ENCODE data around the gene SRSF10. TPM values are rescaled to one million over a fixed set of nuclear protein-coding genes. Genes with fewer than 3 reads are reported as not detected.

Gene SRSF10
- total RNA-seq (2021; fragmentation: NEBNext Ultra II Directional; extraction: Animal tissue kit (Norgen Biotek cat#: 25700)) (194 TPM in 2 replicates), polyA plus RNA-seq (2011; rRNA removed) (155 and 164 TPM in 2 replicates), polyA minus RNA-seq (2011; rRNA and poly(A)+ RNA removed) (134 and 159 TPM in 2 replicates)
- polyA plus RNA-seq (2011; cell fraction: cytosol; rRNA removed), result 199 TPM
- polyA plus RNA-seq (2011; cell fraction: nucleus; rRNA removed), result 110 TPM
- 121 to 182 TPM (median 137 TPM) in 4 replicates for polyA plus RNA-seq (2012, experiment 1 of 2)
- 18.2 TPM for polyA plus RNA-seq (2012, experiment 2 of 2)
- polyA plus RNA-seq (2013, experiment 1 of 2), result 130 TPM
- polyA plus RNA-seq (2013, experiment 2 of 2), result 120 TPM
- 126 TPM for polyA minus RNA-seq (2011; cell fraction: cytosol; rRNA and poly(A)+ RNA removed)
- 255 TPM for polyA minus RNA-seq (2011; cell fraction: nucleus; rRNA and poly(A)+ RNA removed)
- long read RNA-seq, experiment 1, transcript SRSF10-213 (4 exons, 3,957 nt), result major isoform, 9 of 130 reads
- long read RNA-seq, experiment 1, partial matches to known transcripts, result 47 of 130 reads
- long read RNA-seq, experiment 1, other reads (novel, unspliced or antisense), result 74 of 130 reads
- long read RNA-seq, experiment 2, partial matches to known transcripts, result 2 of 25 reads
- long read RNA-seq, experiment 2, other reads (novel, unspliced or antisense), result 21 of 25 reads

DNA sequence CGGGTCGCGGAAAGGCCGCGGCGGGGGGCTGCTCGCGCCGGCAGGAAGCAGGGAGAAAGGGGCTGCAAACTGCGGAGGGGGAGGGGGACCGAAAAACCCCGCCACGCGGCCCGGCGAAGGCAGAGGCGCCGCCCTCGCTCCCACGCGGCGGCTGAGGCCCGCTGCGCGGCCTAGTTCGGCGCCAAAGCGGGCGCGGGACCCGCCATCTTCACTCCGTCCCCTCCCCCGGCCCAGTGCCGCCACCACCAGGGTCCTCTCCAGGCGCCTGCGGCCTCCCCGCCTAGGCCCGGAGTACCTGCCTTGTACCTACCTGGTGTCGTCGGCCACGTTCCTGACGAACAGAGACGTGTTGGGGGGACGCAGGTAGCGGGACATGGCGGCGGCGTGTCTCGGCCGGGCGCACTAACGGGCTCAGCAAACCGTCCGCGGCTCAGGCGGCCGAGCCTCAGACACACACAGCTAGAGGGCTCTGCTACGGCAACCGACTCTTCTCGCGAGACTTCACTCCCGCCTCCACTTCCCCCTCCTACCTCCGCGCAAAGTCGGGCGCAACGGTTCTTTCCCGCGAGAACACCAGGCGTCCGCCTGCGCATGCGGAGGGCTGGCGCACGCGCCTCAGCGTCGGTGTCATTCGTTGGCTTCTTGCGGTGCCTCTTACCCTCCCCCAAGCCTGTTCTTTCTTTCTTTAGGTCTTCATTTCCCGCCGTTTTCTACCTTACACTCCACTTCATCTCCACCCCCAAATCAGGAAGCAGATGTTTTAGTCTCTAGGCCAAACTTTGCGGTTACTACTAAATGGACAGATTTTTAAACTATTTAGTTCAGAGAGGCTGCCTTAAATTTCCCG lies at the start of gene SRSF10:
Gene SRSF10, minus strand, starts transcription at position 447 of the 847 bp plus-strand sequence. Its CDS starts 72 bp downstream, at position 375.
- 1% methylated on average over 53 of the region's 84 CpGs; no CpG with 5 or more reads in 1 of the 2 experiments for WGBS, 2 experiments (ENCODE audit: extremely low coverage in 1 of 2, insufficient coverage in 1 of 2, insufficient read length in 1 of 2, insufficient replicate concordance in 2 of 2, low coverage in 1 of 2, low lambda C conversion rate in 2 of 2, missing lambda C conversion rate in 1 of 2)
- no peak within 1 kb of the TSS for H2AFZ ChIP-seq (ENCODE audit: low read length)
- peak within 1 kb of the TSS; percentile 88 for H2BK15ac ChIP-seq (ENCODE audit: low read length)
- peak within 1 kb of the TSS; percentile 100 for H3K18ac ChIP-seq (ENCODE audit: extremely low read depth, low read length)
- peak within 1 kb of the TSS; percentile 100 for H4K91ac ChIP-seq (replicated peaks; ENCODE audit: insufficient read length, low read length)
- H2BK120ac ChIP-seq (replicated peaks; ENCODE audit: low read depth, low read length), result peak within 1 kb of the TSS; percentile 60
- no peak within 1 kb of the TSS for H3K14ac ChIP-seq (ENCODE audit: insufficient read length)
- POLR2A ChIA-PET (ENCODE audit: partially characterized antibody), result interaction anchor here (0.7 to 12.7 kb wide), 33 partner anchors 8 to 237 kb away, joined by 3 to 267 read pairs (median 4); partner anchors contain the start of genes ELOA, IFNLR1 and PNRC2
- no peaks in the 10 kb centered on the region for H3K79me1 ChIP-seq (ENCODE audit: low read depth, low read length)
- CTCF ChIA-PET (ENCODE audit: partially characterized antibody), result interaction anchor here (0.6 to 1.6 kb wide), 5 partner anchors 24 to 1377 kb away, joined by 3 to 7 read pairs (median 4); no protein-coding TSS in a partner anchor
- H3K36me3 ChIP-seq (ENCODE audit: control insufficient read depth in 2 of 4, insufficient read depth in 4 of 4, low read length in 3 of 4), result peaks cover 0 to 38% (median 15%) of the 10 kb centered on the region in 4 experiments; a peak in 7 of 8 replicates
- FAIRE-seq, result peak; percentile 50
- H2BK5ac ChIP-seq (ENCODE audit: low read depth, low read length), result peak within 1 kb of the TSS; percentile 99
- H3K27ac ChIP-seq (ENCODE audit: low read depth, low read length), result peak within 1 kb of the TSS; percentile 99
- no peaks in the 10 kb centered on the region for H3K9me3 ChIP-seq (ENCODE audit: insufficient read depth in 2 of 2, low read depth in 1 of 2, low read length in 1 of 2)
- peaks cover 18 to 20% of the 10 kb centered on the region in 2 experiments for H4K20me1 ChIP-seq (replicated peaks in 1 of 2; ENCODE audit: control insufficient read depth in 1 of 2, insufficient read depth in 2 of 2, low read length in 2 of 2)
- H2BK20ac ChIP-seq (ENCODE audit: low read length), result peak within 1 kb of the TSS; percentile 67; the same call in 1 of the 2 replicates
- H3K4ac ChIP-seq (replicated peaks; ENCODE audit: insufficient read length, low read depth, low read length), result peak within 1 kb of the TSS; percentile 99
- H3K9ac ChIP-seq (replicated peaks in 1 of 4; ENCODE audit: extremely low read depth in 1 of 4, low read depth in 3 of 4, low read length in 3 of 4), result peak within 1 kb of the TSS; percentile 99 to 100 (median 100)
- peak within 1 kb of the TSS; percentile 72 to 77 for H3K4me2 ChIP-seq (ENCODE audit: insufficient read depth in 1 of 2, low read depth in 2 of 2, low read length in 2 of 2)
- peak within 1 kb of the TSS; percentile 100 for H4K8ac ChIP-seq (ENCODE audit: extremely low read depth, insufficient read depth, low read length)
- peak within 1 kb of the TSS; percentile 100; the same call in 1 of the 2 replicates for H2BK12ac ChIP-seq (ENCODE audit: low read depth, low read length)
- H3K23me2 ChIP-seq (ENCODE audit: low read depth, low read length), result peaks cover 4% of the 10 kb centered on the region
- H3K27me3 ChIP-seq (replicated peaks in 1 of 4; ENCODE audit: control insufficient read depth in 3 of 4, extremely low read depth in 1 of 4, insufficient read depth in 3 of 4, low read length in 3 of 4), result no peaks in the 10 kb centered on the region
- peak; percentile 93 to 99 for DNase-seq (ENCODE audit: low read depth in 1 of 2, low spot score in 2 of 2)
- H3K4me3 ChIP-seq (ENCODE audit: extremely low read depth in 1 of 4, insufficient read depth in 2 of 4, low read depth in 3 of 4, low read length in 4 of 4), result peak within 1 kb of the TSS; percentile 68 to 95 (median 90)
- peaks cover 49 to 50% of the 10 kb centered on the region in 2 experiments for H3K79me2 ChIP-seq (ENCODE audit: control insufficient read depth in 1 of 2, insufficient read depth in 2 of 2, low read length in 2 of 2)
- H3K23ac ChIP-seq (ENCODE audit: insufficient read length), result no peak within 1 kb of the TSS
- peaks cover 4 to 10% (median 6%) of the 10 kb centered on the region in 4 experiments for H3K4me1 ChIP-seq (replicated peaks in 1 of 4; ENCODE audit: control insufficient read depth in 3 of 4, insufficient read depth in 4 of 4, low read length in 3 of 4)
- H2AK5ac ChIP-seq (ENCODE audit: low read depth, low read length), result peak within 1 kb of the TSS; percentile 100
- peak within 1 kb of the TSS; percentile 100 for H4K5ac ChIP-seq (ENCODE audit: insufficient read length, low read depth, low read length)
- H3K56ac ChIP-seq (replicated peaks; ENCODE audit: insufficient read length, low read depth, low read length), result peak within 1 kb of the TSS; percentile 98
- TF ChIP-seq BRCA1 (IDR thresholded peaks at IDR 0.05; ENCODE audit: low read depth, low read length), result peak; percentile 95
- TF ChIP-seq CBX8 (IDR thresholded peaks at IDR 0.05; ENCODE audit: borderline replicate concordance, low read depth, low read length), result no peak
- TF ChIP-seq SP2 (IDR thresholded peaks at IDR 0.05; ENCODE audit: low read length), result no peak
- peak; percentile 100 for TF ChIP-seq PHF8 (conservative IDR thresholded peaks at IDR 0.05; ENCODE audit: low read depth, low read length)
- no peak for TF ChIP-seq EP300 (IDR thresholded peaks at IDR 0.05; ENCODE audit: borderline replicate concordance in 1 of 2, low read depth in 2 of 2, low read length in 2 of 2)
- TF ChIP-seq RXRA (IDR thresholded peaks at IDR 0.05; ENCODE audit: insufficient read depth, low read depth, low read length), result 0 out of 2 replicates have a peak, but pooled peaks have one; percentile 2
- TF ChIP-seq RFX5 (IDR thresholded peaks at IDR 0.05; ENCODE audit: borderline replicate concordance, low read depth, low read length), result peak; percentile 23; the same call in 1 of the 2 replicates

All from H1 (cell line).